Cardiac septum (tissue), 1 donor: ENCODE measurements around the gene TBC1D22B. TPM values are rescaled to one million over a fixed set of nuclear protein-coding genes. Genes with fewer than 3 reads are reported as not detected.

ENCODE experiments used
- DNase-seq: peaks from one replicate; pipeline ENCODE4 v3.0.0-alpha.2; 2020; ENCODE audit warnings: low spot score
- intact Hi-C: fragments of 100-400 bp; cut with DNase I; formaldehyde crosslinking; loops from one replicate; pipeline ENCODE4 v1.14.0; 2022
- long read RNA-seq: library from polyadenylated mRNA; unstranded; transcript quantifications from one replicate; pipeline ENCODE4 v2.0.0, GENCODE V29; 2021
- total RNA-seq: library from RNA; stranded (reverse); fragmentation: NEBNext Ultra II Directional; extraction: Animal tissue kit (Norgen Biotek cat#: 25700); gene quantifications from one replicate; pipeline ENCODE4 v1.2.1, GENCODE V29; 2021
- donor health status: DM: no; HTN: no; CAD: no.

The TBC1D22B gene, protein sequence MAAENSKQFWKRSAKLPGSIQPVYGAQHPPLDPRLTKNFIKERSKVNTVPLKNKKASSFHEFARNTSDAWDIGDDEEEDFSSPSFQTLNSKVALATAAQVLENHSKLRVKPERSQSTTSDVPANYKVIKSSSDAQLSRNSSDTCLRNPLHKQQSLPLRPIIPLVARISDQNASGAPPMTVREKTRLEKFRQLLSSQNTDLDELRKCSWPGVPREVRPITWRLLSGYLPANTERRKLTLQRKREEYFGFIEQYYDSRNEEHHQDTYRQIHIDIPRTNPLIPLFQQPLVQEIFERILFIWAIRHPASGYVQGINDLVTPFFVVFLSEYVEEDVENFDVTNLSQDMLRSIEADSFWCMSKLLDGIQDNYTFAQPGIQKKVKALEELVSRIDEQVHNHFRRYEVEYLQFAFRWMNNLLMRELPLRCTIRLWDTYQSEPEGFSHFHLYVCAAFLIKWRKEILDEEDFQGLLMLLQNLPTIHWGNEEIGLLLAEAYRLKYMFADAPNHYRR
- 9.1 TPM for total RNA-seq
- long read RNA-seq, partial matches to known transcripts = 1 of 9 reads
- long read RNA-seq, other reads (novel, unspliced or antisense) = 5 of 9 reads

GRCh38 chr6:37257634-37258404 lies at the start of gene TBC1D22B, which contains the start of gene TMEM217:
Gene TBC1D22B (plus strand): TSS chr6:37257772. CDS start chr6:37257918, 146 bp downstream.
Gene TMEM217 (minus strand): TSS chr6:37258144. CDS start chr6:37219030, 39,114 bp downstream.
- intact Hi-C loops = no loop called here
- peak; percentile 99 for DNase-seq

DNA sequence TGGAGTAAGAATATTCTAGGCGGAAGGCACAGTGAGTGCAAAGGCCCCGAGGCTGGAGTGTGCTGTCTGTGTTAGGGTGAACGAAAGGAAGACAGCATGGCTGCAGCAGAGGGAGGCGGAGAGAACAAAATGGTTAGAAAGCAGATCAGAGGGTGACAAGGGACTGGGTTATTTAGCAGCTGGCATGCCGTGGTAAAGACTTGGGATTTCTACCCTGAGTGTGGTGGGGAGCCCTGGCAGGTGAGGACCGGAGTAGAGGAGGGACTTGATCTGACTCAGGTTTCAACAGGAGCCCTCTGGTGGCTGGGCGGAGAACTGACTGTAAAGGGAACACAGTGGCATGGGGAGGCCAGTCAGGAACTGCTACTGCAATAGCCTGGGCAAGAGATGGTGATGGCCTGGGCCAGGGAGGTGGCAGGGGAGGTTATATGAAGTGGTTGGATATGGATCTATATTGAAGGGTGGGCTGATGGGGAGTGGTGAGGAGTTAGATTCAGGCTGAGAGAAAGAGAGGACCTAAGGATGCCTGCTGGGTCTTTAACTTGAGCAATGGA lies 49.6 kb upstream of the TBC1D22B start:
- intact Hi-C loops = loop anchor here (5.0 to 10.0 kb wide), 2 partner anchors 36 to 313 kb away; partner anchors contain the start of gene PIM1

GRCh38 chr6:37208793-37209192 lies 48.8 kb upstream of the TBC1D22B start:
- intact Hi-C loops = loop anchor here (5.0 to 10.0 kb wide), 2 partner anchors 36 to 314 kb away; partner anchors contain the start of gene PIM1
- DNase-seq = no peak

More for the DNA sequence above, 49.6 kb upstream of the TBC1D22B start:
- peak; percentile 94 for DNase-seq

GRCh38 chr6:37209461-37210205 lies 47.9 kb upstream of the TBC1D22B start:
- intact Hi-C loops = loop anchor here (2.0 to 10.0 kb wide), 4 partner anchors 37 to 445 kb away; partner anchors contain the start of gene PIM1
- DNase-seq = no peak

GRCh38 chr6:37210313-37210968 lies 47.1 kb upstream of the TBC1D22B start:
- intact Hi-C loops = loop anchor here (2.0 to 10.0 kb wide), 2 partner anchors 192 to 446 kb away; no protein-coding TSS in a partner anchor
- no peak for DNase-seq

DNA sequence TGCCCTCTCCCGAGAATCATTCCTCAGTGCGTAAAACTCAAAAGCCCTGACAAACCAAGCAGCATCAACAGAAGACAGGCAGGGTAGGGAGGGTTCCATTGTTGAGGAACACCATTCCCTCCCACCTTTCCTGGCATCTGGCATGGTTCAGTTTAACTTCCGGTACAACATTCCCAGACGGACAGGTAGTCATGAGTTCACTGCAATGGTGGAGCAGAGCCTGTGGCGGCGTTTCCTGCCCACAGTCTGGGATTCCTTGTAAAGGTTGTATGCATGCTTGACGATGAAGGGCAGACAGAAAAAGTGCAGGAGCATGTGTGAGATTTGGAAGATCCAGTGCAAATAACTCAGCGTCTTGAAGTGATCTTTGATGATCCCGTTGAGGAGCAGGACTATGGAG lies 45.3 kb upstream of the TBC1D22B start:
- intact Hi-C loops = loop anchor here (10.0 kb wide), 1 partner anchor 447 kb away; no protein-coding TSS in a partner anchor
- DNase-seq = no peak

DNA sequence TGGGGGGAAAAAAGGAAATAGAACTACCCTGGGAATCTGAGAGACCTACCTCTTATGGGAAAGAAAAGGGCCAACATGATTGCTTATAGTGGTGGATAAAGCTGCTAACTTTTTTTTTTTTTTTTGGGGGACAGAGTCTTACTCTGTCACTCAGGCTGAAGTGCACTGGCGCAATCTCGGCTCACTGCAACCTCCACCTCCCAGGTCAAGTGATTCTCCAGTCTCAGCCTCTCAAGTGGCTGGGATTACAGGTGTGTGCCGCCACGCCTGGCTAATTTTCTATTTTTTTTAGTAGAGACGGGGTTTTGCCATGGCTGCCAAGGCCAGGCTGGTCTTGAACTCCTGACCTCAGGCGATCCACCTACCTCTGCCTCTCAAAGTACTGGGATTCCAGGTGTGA lies 39.5 kb upstream of the TBC1D22B start:
- no peak for DNase-seq
- intact Hi-C loops = loop anchor here (10.0 kb wide), 1 partner anchor 453 kb away; no protein-coding TSS in a partner anchor

DNA sequence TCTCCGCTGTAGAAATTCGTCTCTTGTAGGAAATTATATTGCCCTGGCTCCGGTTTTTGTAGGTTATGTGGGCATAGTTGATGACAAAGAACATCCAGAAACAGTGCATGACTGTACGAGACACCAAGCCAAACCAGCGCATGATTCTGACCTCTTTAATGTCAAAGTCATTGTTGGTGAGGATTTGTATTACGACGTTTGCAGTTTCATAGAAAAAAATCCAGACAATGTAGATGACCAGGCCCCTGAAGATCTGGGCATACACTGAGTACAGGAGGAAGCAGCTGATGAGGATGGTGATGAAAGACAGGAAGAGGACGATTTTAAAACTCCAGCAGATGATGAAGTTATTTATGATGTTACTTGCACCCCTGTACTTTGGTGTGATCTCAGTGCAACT lies 39.1 kb upstream of the TBC1D22B start:
- intact Hi-C loops = loop anchor here (10.0 kb wide), 1 partner anchor 454 kb away; no protein-coding TSS in a partner anchor
- no peak for DNase-seq

DNA sequence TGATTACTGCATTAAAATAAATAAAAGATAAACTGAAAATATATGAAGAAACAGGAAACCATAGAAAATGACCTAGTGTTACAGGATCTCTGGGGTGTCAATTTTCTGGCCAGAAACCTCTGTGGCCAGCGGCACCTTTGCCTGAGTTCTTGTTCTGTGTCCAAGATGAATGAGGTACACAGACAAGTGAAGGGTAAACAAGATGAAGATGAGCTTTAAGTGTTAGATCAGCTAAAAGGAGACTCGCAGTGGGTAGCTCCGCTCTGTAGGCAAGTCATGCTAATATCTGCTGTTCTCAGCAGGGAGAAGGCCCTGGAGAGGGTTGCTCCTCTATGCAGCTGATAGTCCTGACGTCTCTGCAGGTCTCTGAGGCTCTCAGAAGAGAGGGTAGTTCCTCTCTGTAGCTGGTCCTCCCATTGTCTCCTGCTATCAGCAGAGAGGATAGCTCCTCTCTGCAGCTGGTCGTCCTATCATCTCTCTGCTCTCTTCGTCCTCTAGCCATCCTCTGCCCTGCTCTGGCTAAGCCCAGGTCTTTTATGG lies 35.9 kb upstream of the TBC1D22B start:
- intact Hi-C loops = no loop called here
- DNase-seq = no peak

DNA sequence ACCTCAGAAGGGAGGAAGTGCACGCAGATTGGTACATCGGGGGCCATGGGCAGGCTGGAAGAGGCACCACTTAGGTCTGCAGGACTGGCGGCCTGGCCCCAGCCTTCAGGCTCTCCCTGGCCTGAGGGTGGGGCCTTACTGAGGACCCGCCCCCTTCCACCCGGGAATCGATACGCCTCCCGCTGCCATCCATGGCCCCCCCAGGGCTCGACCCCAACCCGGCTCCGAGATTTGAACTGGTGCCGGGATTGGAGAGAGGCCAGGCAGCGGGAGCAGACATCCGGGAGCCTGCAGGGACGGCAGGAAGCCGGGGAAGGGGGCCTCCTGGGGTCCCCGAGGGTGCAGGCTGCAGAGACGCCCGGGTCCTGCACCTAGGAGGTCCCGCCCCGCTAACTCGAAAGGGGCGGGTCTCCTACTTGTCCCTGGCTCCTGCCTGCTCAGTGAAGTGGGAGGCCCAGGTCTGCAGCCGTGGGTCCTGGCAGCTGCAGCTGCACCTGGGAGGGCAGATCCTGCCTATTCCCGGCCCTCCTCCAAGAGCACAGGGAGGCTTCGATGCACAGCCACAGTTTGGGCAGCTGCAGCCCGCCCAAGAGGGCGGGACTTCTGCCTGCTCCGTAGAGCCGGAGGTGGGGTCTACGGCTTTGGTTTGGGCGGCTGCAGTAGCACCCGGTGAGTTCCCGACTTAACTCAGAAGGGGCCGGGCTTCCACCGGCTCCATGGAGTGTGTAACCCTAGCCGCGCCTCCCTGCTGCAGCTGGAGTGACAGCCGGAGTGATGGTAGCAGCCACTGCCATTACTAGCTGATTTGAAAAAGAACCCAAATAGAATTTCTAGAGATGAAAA lies 35.2 kb upstream of the TBC1D22B start:
- intact Hi-C loops = no loop called here
- peak; percentile 88 for DNase-seq

GRCh38 chr6:37222992-37223391 lies 34.6 kb upstream of the TBC1D22B start:
- intact Hi-C loops = no loop called here
- DNase-seq = no peak

DNA sequence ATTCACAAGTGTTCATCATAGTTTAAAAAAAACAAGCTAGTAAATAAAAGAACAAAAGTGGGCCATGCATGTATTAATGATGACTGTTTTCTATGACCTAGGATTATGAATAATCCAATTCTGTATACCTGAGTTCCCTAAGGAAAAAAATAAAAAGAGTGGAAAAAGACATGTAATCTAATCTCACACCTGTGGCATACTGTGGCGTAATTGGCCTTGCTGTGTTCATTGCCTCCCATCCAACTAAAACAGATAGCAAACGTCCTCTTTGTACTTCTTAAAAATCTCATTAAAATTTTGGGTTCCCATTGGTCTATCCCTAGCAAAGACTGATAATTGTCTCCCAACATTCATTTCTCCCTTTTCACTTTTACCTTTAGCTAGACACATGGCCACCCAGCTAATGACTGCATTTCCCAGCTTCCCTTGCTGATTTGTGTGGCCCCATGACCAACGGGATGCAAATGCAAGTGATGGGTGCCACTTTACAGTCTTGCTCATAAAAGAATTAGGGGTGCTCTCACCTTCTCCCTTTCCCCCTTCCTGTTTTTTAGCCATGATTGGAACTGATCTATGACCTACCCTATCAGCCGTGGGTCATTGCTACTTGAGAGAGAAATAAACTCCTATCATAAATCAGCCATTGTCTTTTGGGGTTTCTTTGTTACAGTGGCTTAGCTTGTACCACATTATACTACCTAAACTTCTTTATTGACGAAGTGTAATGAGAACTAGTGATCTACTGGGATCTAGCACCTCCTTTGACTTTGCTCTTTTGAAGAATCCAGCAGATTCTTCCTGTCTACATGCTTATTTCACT lies 32.0 kb upstream of the TBC1D22B start:
- DNase-seq = no peak
- intact Hi-C loops = no loop called here

GRCh38 chr6:37230104-37230503 lies 27.5 kb upstream of the TBC1D22B start:
- intact Hi-C loops = no loop called here
- no peak for DNase-seq

DNA sequence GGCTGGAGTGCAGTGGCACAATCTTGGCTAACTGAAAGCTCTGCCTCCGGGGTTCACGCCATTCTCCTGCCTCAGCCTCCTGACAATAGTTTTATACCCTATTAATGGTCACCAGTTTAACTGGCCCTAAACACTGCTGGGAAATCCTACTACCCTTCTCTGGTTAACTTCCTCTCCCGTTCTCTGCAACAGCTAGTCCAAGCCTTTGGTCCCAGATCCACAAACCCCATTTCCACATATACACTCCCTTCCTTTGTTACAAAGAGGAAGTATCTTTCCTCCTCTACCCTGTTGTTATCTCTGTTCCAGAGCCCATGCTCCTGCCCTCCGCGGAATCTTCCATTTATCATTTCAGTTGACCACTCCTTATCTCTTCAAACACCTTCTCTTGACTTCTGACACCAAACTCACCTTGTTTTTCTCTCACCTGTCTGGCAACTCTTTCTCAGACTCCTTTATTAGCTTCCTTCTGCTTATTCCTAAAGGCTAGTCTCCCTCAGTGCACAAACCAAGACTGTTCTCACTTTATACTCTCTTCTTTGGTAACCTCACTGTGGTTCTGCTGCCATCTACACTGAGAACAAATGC lies 25.0 kb upstream of the TBC1D22B start:
- intact Hi-C loops = no loop called here
- no peak for DNase-seq

DNA sequence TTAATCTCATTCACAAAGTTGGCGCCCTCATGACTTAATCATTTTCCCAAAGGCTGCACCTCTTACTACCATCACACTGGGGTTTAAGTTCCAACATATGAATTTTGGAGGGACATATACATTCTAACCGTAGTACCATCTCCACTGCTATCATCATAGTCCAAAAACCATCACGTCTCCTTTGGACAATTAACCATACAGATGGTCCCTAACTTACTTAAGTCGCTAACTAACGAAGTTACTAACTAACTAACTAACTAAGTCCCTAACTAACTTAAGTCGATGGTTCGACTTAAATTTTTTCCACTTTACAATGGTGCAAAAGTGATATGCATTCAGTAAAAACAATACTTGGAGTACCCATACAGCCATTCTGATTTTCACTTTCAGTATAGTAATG lies 24.0 kb upstream of the TBC1D22B start:
- intact Hi-C loops = no loop called here
- DNase-seq = no peak

DNA sequence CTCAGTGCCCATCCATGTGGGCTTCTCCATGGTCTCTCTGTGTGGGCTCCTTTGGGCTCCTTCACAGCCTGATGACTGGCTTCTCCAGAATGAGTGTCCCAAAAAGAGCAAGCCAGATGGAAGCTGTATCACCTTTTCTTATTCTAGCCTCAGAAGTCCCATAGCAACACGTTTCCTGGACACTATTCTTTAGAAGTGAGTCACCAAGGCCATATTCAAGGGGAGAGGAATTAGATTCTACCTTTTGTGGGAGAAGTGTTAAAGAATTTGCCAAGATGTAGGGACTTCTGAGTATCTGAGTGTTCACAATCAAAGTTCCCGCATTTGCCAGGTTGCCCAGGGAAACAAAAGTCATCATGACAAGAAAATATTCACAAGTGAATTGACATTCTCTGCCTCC lies 20.7 kb upstream of the TBC1D22B start:
- DNase-seq = no peak
- intact Hi-C loops = no loop called here
